ENCODE data around the gene TGFBI.
A peak's percentile ranks its signal among the peaks of the same experiment; 100 is the strongest.

TGFBI gene

DNA sequence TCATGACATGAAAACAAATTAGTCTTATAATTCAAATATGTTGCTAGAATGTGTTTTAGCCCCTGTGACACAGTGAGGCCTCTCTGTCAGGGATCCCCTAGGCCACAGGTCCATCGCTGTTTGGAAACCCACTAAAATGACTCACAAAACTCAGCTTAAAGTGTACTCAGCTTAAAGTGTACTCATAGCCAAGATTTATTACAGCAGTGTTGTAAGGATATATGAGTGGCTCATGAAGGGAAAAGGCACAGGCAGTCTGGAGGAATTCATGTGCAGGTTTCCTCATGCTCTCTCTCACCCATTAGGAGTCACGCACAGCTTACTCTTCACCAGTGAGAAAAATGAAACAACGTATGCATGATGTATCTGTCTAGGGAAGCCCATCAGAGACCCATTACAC, 24.4 kb upstream of the TGFBI start:
- DNase-seq (ENCODE audit: low spot score) = no peak

GRCh38 chr5:136005476-136005875, 23.3 kb upstream of the TGFBI start:
- no peak for DNase-seq (ENCODE audit: low spot score)

- no peak for DNase-seq (ENCODE audit: low spot score)
Observed at GRCh38 chr5:136006164-136006563, 22.6 kb upstream of the TGFBI start.

DNA sequence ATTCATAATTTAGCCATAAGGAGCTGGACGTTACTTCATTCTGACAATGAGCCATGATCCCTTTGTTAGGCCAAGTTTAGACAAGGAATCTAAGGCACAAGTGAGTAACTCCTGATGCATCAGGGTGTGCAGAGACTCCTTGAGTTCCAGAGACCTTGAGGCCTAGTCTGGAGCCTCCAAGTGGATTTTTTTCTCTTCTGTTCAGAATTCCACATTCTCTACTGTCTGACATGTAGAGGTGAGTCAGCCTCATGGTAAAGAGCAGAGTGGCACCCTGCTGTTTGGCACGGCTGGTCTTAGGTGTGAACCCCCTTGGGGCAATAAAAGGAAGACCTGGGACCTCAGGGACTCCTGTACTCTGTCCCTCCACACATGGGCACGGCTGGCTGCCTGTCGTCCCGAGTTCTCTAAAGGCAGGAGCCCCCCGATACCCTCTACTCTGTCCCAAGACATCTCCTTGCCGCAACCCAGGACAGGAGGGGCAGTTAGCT, 22.0 kb upstream of the TGFBI start:
- DNase-seq (ENCODE audit: low spot score) = no peak

GRCh38 chr5:136007271-136007670, 21.5 kb upstream of the TGFBI start:
- no peak for DNase-seq (ENCODE audit: low spot score)

GRCh38 chr5:136011414-136012001, 17.3 kb upstream of the TGFBI start:
- DNase-seq (ENCODE audit: low spot score) = no peak

GRCh38 chr5:136012041-136012804, 16.6 kb upstream of the TGFBI start:
- DNase-seq (ENCODE audit: low spot score) = no peak

DNA sequence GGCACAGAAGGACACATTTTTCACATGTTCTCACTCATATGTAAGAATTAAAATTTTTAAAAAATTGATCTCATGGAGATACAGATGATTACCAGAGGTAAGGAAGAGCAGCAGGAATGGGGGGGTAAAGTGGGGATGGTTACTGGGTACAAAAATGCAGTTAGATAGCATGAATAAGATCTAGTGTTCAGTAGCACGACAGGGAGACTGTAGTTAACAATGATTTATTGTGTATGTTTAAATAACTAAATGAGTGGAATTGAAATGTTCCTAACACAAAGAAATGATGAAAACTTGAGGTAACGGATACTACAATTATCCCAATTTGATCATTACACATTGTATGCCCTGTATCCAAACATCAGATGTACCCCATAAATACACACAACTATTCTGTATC, 15.2 kb upstream of the TGFBI start:
- DNase-seq (ENCODE audit: low spot score) = no peak

DNA sequence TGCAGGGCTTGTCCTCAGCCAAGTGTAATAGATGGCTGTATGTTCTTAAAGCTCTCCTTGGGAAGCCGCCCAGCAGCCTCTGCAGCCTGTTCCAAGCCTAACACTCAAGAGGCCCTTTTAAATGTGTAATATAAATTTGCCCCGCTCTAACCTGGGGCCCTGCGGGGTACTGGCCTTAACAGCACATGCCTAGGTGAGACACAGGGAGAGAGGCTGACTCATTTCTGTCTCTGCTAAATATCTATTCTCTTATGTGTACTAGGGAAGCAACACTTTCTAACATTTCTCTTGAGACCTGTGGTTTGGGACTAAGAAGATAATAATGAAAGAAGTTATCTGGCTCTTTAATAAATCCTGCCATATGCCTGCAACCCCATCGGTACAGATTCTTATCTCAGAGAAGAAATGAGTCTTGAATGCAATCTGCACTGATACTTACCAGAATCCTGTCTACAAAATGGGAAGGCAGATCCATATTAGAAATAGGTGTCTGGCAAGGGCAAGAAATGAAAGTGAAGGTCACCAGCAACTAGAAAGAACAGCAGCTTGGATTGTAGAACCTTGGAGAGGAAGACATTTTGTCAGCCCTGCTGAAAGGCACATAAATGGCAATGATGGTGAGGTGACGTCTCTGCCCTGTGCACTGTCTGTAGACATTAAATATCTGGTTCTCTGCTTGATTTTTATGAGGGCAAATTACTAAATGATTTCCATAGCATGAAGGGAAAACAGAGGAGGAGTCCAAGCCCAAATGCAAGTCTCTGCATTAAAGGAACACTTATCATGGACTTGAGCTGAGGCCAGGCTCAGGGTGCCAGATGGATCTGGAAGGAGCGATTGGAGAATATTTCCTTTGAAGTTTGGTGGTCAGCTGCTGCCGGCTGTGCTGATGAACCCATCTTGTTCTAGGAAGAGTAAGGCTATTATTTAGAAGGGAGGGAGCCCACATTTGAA, 14.5 kb upstream of the TGFBI start:
- peak; percentile 44 for DNase-seq (ENCODE audit: low spot score)

- DNase-seq (ENCODE audit: low spot score) = no peak
Observed at GRCh38 chr5:136015003-136015375, 13.8 kb upstream of the TGFBI start.

DNA sequence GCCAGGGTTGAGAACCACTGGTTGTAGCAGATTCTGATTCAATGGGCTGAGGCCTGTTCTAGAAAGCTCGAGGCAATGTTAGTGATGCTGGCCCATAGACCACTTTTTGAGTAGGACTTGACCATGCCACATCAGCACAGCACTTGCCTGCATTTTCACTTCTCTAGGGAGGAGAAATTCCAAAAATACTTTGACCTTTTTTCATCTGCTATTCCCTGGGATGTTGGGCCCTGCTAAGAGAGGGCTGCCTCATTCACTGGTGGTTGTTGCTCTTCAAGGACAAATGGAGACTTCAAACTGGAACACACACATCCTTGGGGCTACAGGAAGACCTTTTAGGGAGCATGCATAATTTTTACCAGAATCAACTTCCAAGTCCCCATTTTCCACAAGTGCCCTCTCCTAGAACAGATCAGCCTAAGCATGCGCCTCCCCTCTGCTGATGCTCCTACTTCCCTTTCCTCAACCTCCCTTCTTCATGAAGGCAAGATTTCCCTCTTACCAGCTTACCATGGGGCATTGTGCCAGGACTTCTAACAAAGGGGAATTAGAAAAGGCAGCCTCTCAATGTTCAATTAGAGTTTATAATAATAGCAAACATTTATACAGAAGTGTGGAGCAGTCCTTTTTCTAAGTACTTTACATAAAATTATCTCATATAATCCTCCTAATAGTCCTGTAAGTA, 12.7 kb upstream of the TGFBI start:
- DNase-seq (ENCODE audit: low spot score) = no peak

- DNase-seq (ENCODE audit: low spot score) = no peak
Observed at GRCh38 chr5:136016945-136017530, 11.8 kb upstream of the TGFBI start.

- DNase-seq (ENCODE audit: low spot score) = no peak
Observed at GRCh38 chr5:136018814-136019783, 9.7 kb upstream of the TGFBI start.

GRCh38 chr5:136020001-136020382, 8.8 kb upstream of the TGFBI start:
- no peak for DNase-seq (ENCODE audit: low spot score)

DNA sequence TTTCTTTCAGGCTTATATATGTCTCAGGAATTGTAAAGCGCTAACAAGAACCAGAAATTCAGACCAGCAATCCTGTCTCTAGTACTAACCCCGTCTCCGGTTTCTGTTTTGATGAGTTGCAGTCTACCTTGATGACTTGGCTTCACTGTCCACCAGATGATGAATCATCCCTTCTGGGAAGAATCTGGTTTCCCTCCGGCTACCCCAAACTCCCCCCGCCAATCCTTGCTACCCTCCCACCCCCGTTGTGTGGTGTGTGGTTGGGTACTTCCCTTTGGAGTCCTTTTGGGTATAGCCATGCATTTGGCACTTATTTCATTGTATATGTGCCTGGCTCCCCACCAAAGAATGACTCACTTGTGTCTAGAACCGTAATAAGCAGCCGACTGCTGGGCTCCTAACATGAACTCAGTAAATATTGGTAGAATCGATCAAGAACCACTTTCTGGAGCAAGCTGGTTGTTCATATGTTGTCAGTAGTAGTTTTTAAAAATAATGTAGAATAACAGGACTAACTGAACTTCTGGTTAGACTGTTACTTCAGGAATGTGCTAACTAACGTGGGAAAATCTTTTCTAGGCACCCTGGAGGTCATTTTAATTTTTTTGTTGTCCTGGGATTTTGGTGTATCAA, 8.3 kb upstream of the TGFBI start:
- no peak for DNase-seq (ENCODE audit: low spot score)

- no peak for DNase-seq (ENCODE audit: low spot score)
Observed at GRCh38 chr5:136021016-136021405, 7.8 kb upstream of the TGFBI start.

- DNase-seq (ENCODE audit: low spot score) = no peak
Observed at GRCh38 chr5:136022965-136023364, 5.8 kb upstream of the TGFBI start.

DNA sequence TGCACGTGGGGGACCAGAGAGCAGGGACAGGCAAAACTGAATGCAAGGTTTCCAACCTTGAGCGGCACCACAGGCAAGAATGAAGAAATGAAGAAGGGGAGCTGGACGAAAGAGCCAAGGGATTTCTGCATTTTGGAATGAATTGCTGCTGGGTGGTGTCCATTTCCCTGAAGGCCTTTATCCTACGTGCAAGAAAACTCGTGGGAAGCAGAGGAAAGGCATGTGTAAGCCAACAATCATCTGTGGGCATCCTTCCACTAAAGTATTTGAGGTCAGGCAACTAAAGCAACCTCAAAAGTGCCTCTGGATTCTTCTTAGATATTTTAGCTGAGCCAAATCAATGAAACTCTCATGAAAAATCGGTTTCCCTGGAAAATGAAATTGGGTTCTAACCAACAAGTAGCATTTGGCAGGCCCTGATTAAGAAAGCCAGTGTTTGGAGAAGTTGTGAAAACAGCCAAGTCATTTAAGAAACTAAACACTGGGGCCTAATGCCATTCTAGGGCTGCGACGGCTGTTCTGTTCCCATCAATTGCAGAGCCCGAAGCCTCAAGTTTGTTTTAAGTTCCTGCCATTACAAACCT, 4.7 kb upstream of the TGFBI start:
- no peak for DNase-seq (ENCODE audit: low spot score)

- DNase-seq (ENCODE audit: low spot score) = no peak
Observed at GRCh38 chr5:136025900-136026299, 2.9 kb upstream of the TGFBI start.

DNA sequence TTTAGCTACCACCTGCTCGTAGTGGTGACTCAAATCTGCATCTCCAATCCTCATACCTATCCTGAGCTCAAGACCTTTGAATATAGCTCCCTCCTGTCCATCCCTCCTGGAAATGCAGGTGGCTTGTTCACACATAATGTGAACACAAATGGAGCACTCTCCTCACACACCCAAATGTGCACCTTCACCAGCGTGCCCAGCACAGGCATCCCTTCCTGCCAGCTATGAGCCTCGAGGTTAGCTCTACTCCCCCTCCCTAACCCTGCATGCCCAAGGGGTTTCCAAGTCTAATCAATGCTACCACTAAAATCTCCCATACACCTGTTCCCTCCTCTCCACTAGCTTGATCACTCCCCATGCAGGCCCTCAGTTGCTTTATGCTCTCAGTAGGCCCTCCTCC, 2.2 kb upstream of the TGFBI start:
- DNase-seq (ENCODE audit: low spot score) = no peak
